GM10266 (cell line): ENCODE measurements around the gene GALNT14.

Experiments
- DNase-seq: peaks from one replicate; pipeline ENCODE4 v3.0.0; 2012; ENCODE audit errors: extremely low spot score
- CTCF ChIP-seq: IDR thresholded peaks from 2 replicates; pipeline ENCODE4 v1.5.1; 2012; ENCODE audit warnings: mild to moderate bottlenecking, low read depth; ENCODE audit not compliant: control insufficient read depth, insufficient read depth; ENCODE audit errors: missing control alignments

Gene GALNT14

GRCh38 chr2:31049264-31049663 is 89.0 kb downstream of the GALNT14 start:
- TF ChIP-seq CTCF: no peak
- no peak for DNase-seq

GRCh38 chr2:31047599-31047998 is 90.6 kb downstream of the GALNT14 start:
- TF ChIP-seq CTCF: no peak
- no peak for DNase-seq

GRCh38 chr2:31038385-31038784 is 99.9 kb downstream of the GALNT14 start:
- DNase-seq: no peak
- TF ChIP-seq CTCF: no peak

GRCh38 chr2:31037058-31037457 is 101.2 kb downstream of the GALNT14 start:
- DNase-seq: no peak
- TF ChIP-seq CTCF: no peak

- no peak for DNase-seq
- TF ChIP-seq CTCF: no peak
These were observed 105.2 kb downstream of the GALNT14 start for GRCh38 chr2:31033032-31033431.

GRCh38 chr2:31032475-31032874 is 105.8 kb downstream of the GALNT14 start:
- no peak for TF ChIP-seq CTCF
- no peak for DNase-seq

- DNase-seq: no peak
- no peak for TF ChIP-seq CTCF
These were observed 107.0 kb downstream of the GALNT14 start for GRCh38 chr2:31031132-31031706.
